ENCODE data around the gene NAA50. TPM values are rescaled to one million over a fixed set of nuclear protein-coding genes. Genes with fewer than 3 reads are reported as not detected.

The NAA50 gene
- total RNA-seq, 1 donor from 2014 or later: 75.0 TPM

GRCh38 chr3:113741086-113741485 is 5.0 kb downstream of the NAA50 start:
- no peak for DNase-seq
- Histone ChIP-seq H3K9me3 (replicated peaks) (no peaks in the 10 kb centered on the region), H3K4me3 (no peak overlapping the region), H3K27ac (replicated peaks) (no peak overlapping the region), H3K27me3 (ENCODE audit: low read depth) (no peaks in the 10 kb centered on the region), H3K4me1 (peaks cover 94% of the 10 kb centered on the region), H3K36me3 (no peaks in the 10 kb centered on the region)
- TF ChIP-seq CTCF (IDR thresholded peaks at IDR 0.05; ENCODE audit: borderline replicate concordance): no peak
- intact Hi-C loops (cut with micrococcal nuclease): no loop called here

GRCh38 chr3:113736548-113737089 is 9.4 kb downstream of the NAA50 start:
- peak; percentile 75 for TF ChIP-seq CTCF (IDR thresholded peaks at IDR 0.05; ENCODE audit: borderline replicate concordance)
- H3K9me3 ChIP-seq (replicated peaks): no peaks in the 10 kb centered on the region
- intact Hi-C loops (cut with micrococcal nuclease): loop anchor here (2.0 kb wide), 1 partner anchor 318 kb away; no protein-coding TSS in a partner anchor
- H3K27ac ChIP-seq (replicated peaks): peak overlapping the region; percentile 39
- H3K36me3 ChIP-seq: no peaks in the 10 kb centered on the region
- H3K4me1 ChIP-seq: peaks cover 59% of the 10 kb centered on the region
- no peak overlapping the region for H3K4me3 ChIP-seq
- DNase-seq: no peak
- H3K27me3 ChIP-seq (ENCODE audit: low read depth): no peaks in the 10 kb centered on the region

- H3K27me3 ChIP-seq (ENCODE audit: low read depth): no peaks in the 10 kb centered on the region
- H3K4me1 ChIP-seq: peaks cover 29% of the 10 kb centered on the region
- no peak overlapping the region for H3K27ac ChIP-seq (replicated peaks)
- H3K4me3 ChIP-seq: no peak overlapping the region
- intact Hi-C loops (cut with micrococcal nuclease): no loop called here
- no peaks in the 10 kb centered on the region for H3K36me3 ChIP-seq
- no peaks in the 10 kb centered on the region for H3K9me3 ChIP-seq (replicated peaks)
- no peak for TF ChIP-seq CTCF (IDR thresholded peaks at IDR 0.05; ENCODE audit: borderline replicate concordance)
- DNase-seq: no peak
Observed at GRCh38 chr3:113731694-113732093, 14.4 kb downstream of the NAA50 start.

GRCh38 chr3:113730550-113730949 is 15.5 kb downstream of the NAA50 start:
- no peak overlapping the region for H3K27ac ChIP-seq (replicated peaks)
- H3K27me3 ChIP-seq (ENCODE audit: low read depth): no peaks in the 10 kb centered on the region
- H3K9me3 ChIP-seq (replicated peaks): no peaks in the 10 kb centered on the region
- intact Hi-C loops (cut with micrococcal nuclease): no loop called here
- H3K4me3 ChIP-seq: no peak overlapping the region
- DNase-seq: no peak
- peaks cover 24% of the 10 kb centered on the region for H3K4me1 ChIP-seq
- H3K36me3 ChIP-seq: no peaks in the 10 kb centered on the region
- TF ChIP-seq CTCF (IDR thresholded peaks at IDR 0.05; ENCODE audit: borderline replicate concordance): no peak

GRCh38 chr3:113728661-113729060 is 17.4 kb downstream of the NAA50 start:
- intact Hi-C loops (cut with micrococcal nuclease): no loop called here
- no peak for DNase-seq
- Histone ChIP-seq H3K9me3 (replicated peaks) (no peaks in the 10 kb centered on the region), H3K27me3 (ENCODE audit: low read depth) (no peaks in the 10 kb centered on the region), H3K36me3 (no peaks in the 10 kb centered on the region), H3K27ac (replicated peaks) (no peak overlapping the region), H3K4me3 (no peak overlapping the region), H3K4me1 (peaks cover 20% of the 10 kb centered on the region)
- TF ChIP-seq CTCF (IDR thresholded peaks at IDR 0.05; ENCODE audit: borderline replicate concordance): no peak

All from left ventricle myocardium inferior (tissue), 1 donor.